Neuronal stem cell (in vitro differentiated cells): Measurements from ENCODE around the gene SLC35G2.

Source experiments
- DNase-seq: peaks from one replicate; pipeline ENCODE4 v3.0.0-alpha.2; 2013; ENCODE audit warnings: low spot score
- H2AFZ ChIP-seq: one replicate; pipeline ENCODE4 v1.6.1; 2013; ENCODE audit warnings: mild to moderate bottlenecking, low read length, inconsistent platforms
- H2AK5ac ChIP-seq: 2 replicates; pipeline ENCODE4 v1.6.1; 2013; ENCODE audit warnings: low read depth, mild to moderate bottlenecking, inconsistent platforms, low read length, moderate library complexity, mixed read lengths
- H2BK120ac ChIP-seq: 2 replicates; pipeline ENCODE4 v1.6.1; 2013; ENCODE audit warnings: low read depth, mild to moderate bottlenecking, inconsistent platforms, low read length, moderate library complexity, mixed read lengths
- H2BK12ac ChIP-seq: one replicate; pipeline ENCODE4 v1.6.1; 2013; ENCODE audit warnings: low read length, inconsistent platforms
- H2BK15ac ChIP-seq: 2 replicates; pipeline ENCODE4 v1.6.1; 2013; ENCODE audit warnings: mild to moderate bottlenecking, low read length, inconsistent platforms, mixed read lengths
- H2BK5ac ChIP-seq: one replicate; pipeline ENCODE4 v1.6.1; 2013; ENCODE audit warnings: inconsistent platforms, mild to moderate bottlenecking, low read length, moderate library complexity
- H3K14ac ChIP-seq: one replicate; pipeline ENCODE4 v1.6.1; 2013; ENCODE audit warnings: low read length, inconsistent platforms
- H3K18ac ChIP-seq: 2 replicates; pipeline ENCODE4 v1.6.1; 2013; ENCODE audit warnings: low read length, inconsistent platforms
- H3K23ac ChIP-seq: 2 replicates; pipeline ENCODE4 v1.6.1; 2013; ENCODE audit warnings: low read depth, mild to moderate bottlenecking, mixed read lengths, low read length, inconsistent platforms; ENCODE audit not compliant: poor library complexity
- H3K27ac ChIP-seq: replicated peaks from 3 replicates; pipeline ENCODE4 v1.5.1; 2013; ENCODE audit warnings: low read length, inconsistent platforms
- H3K27me3 ChIP-seq, 3 experiments: 2 replicates each; pipeline ENCODE4 v1.6.1; 2013; ENCODE audit warnings: low read length in 3 of 3, mild to moderate bottlenecking in 2 of 3, inconsistent platforms in 1 of 3, low read depth in 1 of 3, mixed read lengths in 1 of 3, moderate library complexity in 1 of 3; ENCODE audit not compliant: control insufficient read depth in 3 of 3, insufficient read depth in 3 of 3
- H3K36me3 ChIP-seq, 2 donors: replicated peaks in 1 of 2; 2 replicates each; pipeline ENCODE4 v1.6.1; 2013; ENCODE audit warnings: low read length in 2 of 2; ENCODE audit not compliant: control insufficient read depth in 2 of 2, insufficient read depth in 2 of 2
- H3K4ac ChIP-seq: 2 replicates; pipeline ENCODE4 v1.6.1; 2013; ENCODE audit warnings: inconsistent platforms, mild to moderate bottlenecking, low read length, moderate library complexity
- H3K4me1 ChIP-seq, 2 donors: 1 replicate in 1 of 2; 2 replicates in 1 of 2; pipeline ENCODE4 v1.6.1; 2013; ENCODE audit warnings: low read length in 2 of 2, low read depth in 1 of 2; ENCODE audit not compliant: control insufficient read depth in 2 of 2, insufficient read depth in 1 of 2
- H3K4me2 ChIP-seq: one replicate; pipeline ENCODE4 v1.6.1; 2013; ENCODE audit warnings: mild to moderate bottlenecking, low read length, inconsistent platforms; ENCODE audit not compliant: insufficient read depth, poor library complexity, severe bottlenecking
- H3K4me3 ChIP-seq, 2 donors: 2 replicates each; pipeline ENCODE4 v1.5.1; 2013; ENCODE audit warnings: low read length in 2 of 2, mild to moderate bottlenecking in 2 of 2, inconsistent platforms in 1 of 2, moderate library complexity in 1 of 2
- H3K79me1 ChIP-seq: one replicate; pipeline ENCODE4 v1.6.1; 2013; ENCODE audit warnings: low read depth, mild to moderate bottlenecking, inconsistent platforms, low read length, moderate library complexity
- H3K9ac ChIP-seq: one replicate; pipeline ENCODE4 v1.6.1; 2013; ENCODE audit warnings: mild to moderate bottlenecking, low read depth, low read length, inconsistent platforms; ENCODE audit not compliant: poor library complexity
- H3K9me3 ChIP-seq, 2 donors: replicated peaks in 1 of 2; 2 replicates each; pipeline versions ENCODE3 to v1.6.1; 2013; ENCODE audit warnings: low read length in 2 of 2, mild to moderate bottlenecking in 2 of 2, inconsistent platforms in 1 of 2, low read depth in 1 of 2, mixed read lengths in 1 of 2, moderate library complexity in 1 of 2; ENCODE audit not compliant: control insufficient read depth in 2 of 2, insufficient read depth in 1 of 2
- H4K8ac ChIP-seq: one replicate; pipeline ENCODE4 v1.6.1; 2013; ENCODE audit warnings: low read depth, mild to moderate bottlenecking, inconsistent platforms, low read length, moderate library complexity
- H4K91ac ChIP-seq: one replicate; pipeline ENCODE4 v1.6.1; 2013; ENCODE audit warnings: low read length, low read depth, mild to moderate bottlenecking, inconsistent platforms; ENCODE audit not compliant: poor library complexity
- WGBS, 2 donors: extraction: QIAGEN DNeasy Blood & Tissue Kit; methylation state at CpG; one replicate each; pipeline ENCODE4 v1.1.7; 2013; ENCODE audit warnings: missing lambda C conversion rate in 2 of 2, mixed read lengths in 1 of 2; ENCODE audit not compliant: insufficient read length in 2 of 2, insufficient replicate concordance in 1 of 2; ENCODE audit errors: extremely low coverage in 2 of 2; 5-methylcytosine and 5-hydroxymethylcytosine counted together

SLC35G2 gene

GRCh38 chr3:136804141-136804540 is 14.8 kb upstream of the SLC35G2 start:
- Histone ChIP-seq H3K4me2 (no peak overlapping the region), H3K9me3 (no peaks in the 10 kb centered on the region), H4K91ac (no peak overlapping the region), H4K8ac (no peak overlapping the region), H3K14ac (no peak overlapping the region), H2BK5ac (no peak overlapping the region), H3K27ac (no peak overlapping the region), H2AFZ (no peak overlapping the region), H3K23ac (no peak overlapping the region), H3K36me3 (no peaks in the 10 kb centered on the region), H2BK120ac (no peak overlapping the region), H3K27me3 (no peaks in the 10 kb centered on the region), H3K4me1 (peaks cover 3 to 21% of the 10 kb centered on the region in 2 donors), H3K18ac (no peak overlapping the region), H3K79me1 (no peaks in the 10 kb centered on the region), H3K4me3 (no peak overlapping the region), H2BK12ac (no peak overlapping the region), H3K9ac (no peak overlapping the region), H3K4ac (no peak overlapping the region), H2AK5ac (no peak overlapping the region), H2BK15ac (no peak overlapping the region)
- no CpG with 5 or more reads among the region's 4 CpGs for WGBS, 2 donors
- no peak for DNase-seq

- Histone ChIP-seq H2AFZ (no peak overlapping the region), H3K4me1 (peaks cover 3 to 21% of the 10 kb centered on the region in 2 donors), H3K4me3 (no peak overlapping the region), H2BK15ac (no peak overlapping the region), H3K27ac (no peak overlapping the region), H3K79me1 (no peaks in the 10 kb centered on the region), H3K9ac (no peak overlapping the region), H3K23ac (no peak overlapping the region), H3K9me3 (no peaks in the 10 kb centered on the region), H3K14ac (no peak overlapping the region), H2AK5ac (no peak overlapping the region), H3K4ac (no peak overlapping the region), H3K4me2 (no peak overlapping the region), H2BK12ac (no peak overlapping the region), H4K91ac (no peak overlapping the region), H3K36me3 (no peaks in the 10 kb centered on the region), H2BK5ac (no peak overlapping the region), H4K8ac (no peak overlapping the region), H3K18ac (no peak overlapping the region), H3K27me3 (no peaks in the 10 kb centered on the region), H2BK120ac (no peak overlapping the region)
- DNase-seq = no peak
Observed at GRCh38 chr3:136804813-136805212, 14.1 kb upstream of the SLC35G2 start.

- H2AK5ac ChIP-seq = no peak overlapping the region
- H3K27ac ChIP-seq = no peak overlapping the region
- no peak overlapping the region for H2AFZ ChIP-seq
- H3K18ac ChIP-seq = no peak overlapping the region
- no CpG with 5 or more reads among the region's 3 CpGs for WGBS, 2 donors
- no peak overlapping the region for H2BK12ac ChIP-seq
- no peaks in the 10 kb centered on the region for H3K36me3 ChIP-seq
- no peak overlapping the region for H3K4ac ChIP-seq
- H3K9me3 ChIP-seq = no peaks in the 10 kb centered on the region
- H3K4me1 ChIP-seq = peaks cover 3 to 21% of the 10 kb centered on the region in 2 donors
- H3K4me2 ChIP-seq = no peak overlapping the region
- H2BK15ac ChIP-seq = no peak overlapping the region
- no peak overlapping the region for H3K4me3 ChIP-seq
- no peak overlapping the region for H4K8ac ChIP-seq
- no peak overlapping the region for H2BK5ac ChIP-seq
- no peak for DNase-seq
- no peak overlapping the region for H3K9ac ChIP-seq
- no peaks in the 10 kb centered on the region for H3K79me1 ChIP-seq
- no peak overlapping the region for H2BK120ac ChIP-seq
- no peak overlapping the region for H3K23ac ChIP-seq
- H3K14ac ChIP-seq = no peak overlapping the region
- no peaks in the 10 kb centered on the region for H3K27me3 ChIP-seq
- H4K91ac ChIP-seq = no peak overlapping the region
Observed at GRCh38 chr3:136805795-136806194, 13.1 kb upstream of the SLC35G2 start.

- Histone ChIP-seq H3K9me3 (peaks cover 2 to 4% of the 10 kb centered on the region in 2 donors), H3K4ac (no peak overlapping the region), H3K4me3 (peak overlapping the region in 1 of 2 donors; percentile 14), H3K4me1 (no peaks in the 10 kb centered on the region), H3K79me1 (no peaks in the 10 kb centered on the region), H2AK5ac (no peak overlapping the region), H2BK120ac (no peak overlapping the region), H3K18ac (no peak overlapping the region), H2AFZ (no peak overlapping the region), H3K14ac (no peak overlapping the region), H3K9ac (no peak overlapping the region), H3K4me2 (no peak overlapping the region), H2BK5ac (no peak overlapping the region), H3K27me3 (no peaks in the 10 kb centered on the region), H4K91ac (no peak overlapping the region), H3K23ac (no peak overlapping the region), H3K36me3 (no peaks in the 10 kb centered on the region), H4K8ac (no peak overlapping the region), H2BK15ac (no peak overlapping the region), H3K27ac (no peak overlapping the region), H2BK12ac (no peak overlapping the region)
- no CpG with 5 or more reads among the region's 3 CpGs for WGBS, 2 donors
- DNase-seq = no peak
Observed at GRCh38 chr3:136811701-136812100, 7.2 kb upstream of the SLC35G2 start.
